ENCODE results near the gene CUTC. TPM values are rescaled to one million over a fixed set of nuclear protein-coding genes. Genes with fewer than 3 reads are reported as not detected.
"Not testable (repeated sequence)": the region's sequence is repeated elsewhere in the genome, so short reads cannot be mapped to it uniquely, and the experiment has no call there.

Gene CUTC
- total and polyA plus RNA-seq, 10 donors: 25.2 to 50.5 (median 38.1) TPM

DNA sequence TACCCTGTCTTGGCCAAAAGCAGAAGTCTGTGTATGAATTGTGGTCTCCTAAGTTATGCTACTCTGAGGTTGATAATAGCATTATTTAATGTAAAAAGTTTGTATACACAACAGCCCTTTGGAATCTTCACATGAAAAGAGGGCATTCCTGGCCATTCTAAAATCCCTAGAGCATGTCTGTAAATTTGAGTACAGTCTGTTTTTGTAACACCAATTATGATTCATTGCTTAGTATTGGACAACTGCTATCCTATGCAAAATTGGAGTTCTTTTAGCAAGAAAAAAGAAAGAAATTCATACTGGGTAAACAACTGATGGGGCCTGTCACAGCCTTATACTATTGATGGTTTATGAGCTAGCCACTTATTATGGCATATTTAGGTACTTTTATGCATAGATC, 10.2 kb downstream of the CUTC start:
- TF ChIP-seq POLR2AphosphoS5 (IDR thresholded peaks at IDR 0.05) (no peak), POLR2A (IDR thresholded peaks at IDR 0.05) (no peak)
- TF ChIP-seq, protein P1, sequence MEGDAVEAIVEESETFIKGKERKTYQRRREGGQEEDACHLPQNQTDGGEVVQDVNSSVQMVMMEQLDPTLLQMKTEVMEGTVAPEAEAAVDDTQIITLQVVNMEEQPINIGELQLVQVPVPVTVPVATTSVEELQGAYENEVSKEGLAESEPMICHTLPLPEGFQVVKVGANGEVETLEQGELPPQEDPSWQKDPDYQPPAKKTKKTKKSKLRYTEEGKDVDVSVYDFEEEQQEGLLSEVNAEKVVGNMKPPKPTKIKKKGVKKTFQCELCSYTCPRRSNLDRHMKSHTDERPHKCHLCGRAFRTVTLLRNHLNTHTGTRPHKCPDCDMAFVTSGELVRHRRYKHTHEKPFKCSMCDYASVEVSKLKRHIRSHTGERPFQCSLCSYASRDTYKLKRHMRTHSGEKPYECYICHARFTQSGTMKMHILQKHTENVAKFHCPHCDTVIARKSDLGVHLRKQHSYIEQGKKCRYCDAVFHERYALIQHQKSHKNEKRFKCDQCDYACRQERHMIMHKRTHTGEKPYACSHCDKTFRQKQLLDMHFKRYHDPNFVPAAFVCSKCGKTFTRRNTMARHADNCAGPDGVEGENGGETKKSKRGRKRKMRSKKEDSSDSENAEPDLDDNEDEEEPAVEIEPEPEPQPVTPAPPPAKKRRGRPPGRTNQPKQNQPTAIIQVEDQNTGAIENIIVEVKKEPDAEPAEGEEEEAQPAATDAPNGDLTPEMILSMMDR (IDR thresholded peaks at IDR 0.05 in 8 of 11, conservative IDR thresholded peaks at IDR 0.05 in 3 of 11): no peak
- intact Hi-C loops (cut with DNase I; ENCODE audit: low total_unique reads): no loop called here
- no peak for DNase-seq
- Histone ChIP-seq H3K36me3 (peaks cover 8 to 100% (median 89%) of the 10 kb centered on the region in 6 donors), H3K27ac (no peak overlapping the region), H3K9me3 (peaks cover 0 to 30% (median 23%) of the 10 kb centered on the region in 8 donors), H3K27me3 (replicated peaks in 1 of 7) (no peaks in the 10 kb centered on the region), H3K4me3 (no peak overlapping the region), H3K4me1 (peaks cover 0 to 16% (median 0%) of the 10 kb centered on the region in 6 donors)

DNA sequence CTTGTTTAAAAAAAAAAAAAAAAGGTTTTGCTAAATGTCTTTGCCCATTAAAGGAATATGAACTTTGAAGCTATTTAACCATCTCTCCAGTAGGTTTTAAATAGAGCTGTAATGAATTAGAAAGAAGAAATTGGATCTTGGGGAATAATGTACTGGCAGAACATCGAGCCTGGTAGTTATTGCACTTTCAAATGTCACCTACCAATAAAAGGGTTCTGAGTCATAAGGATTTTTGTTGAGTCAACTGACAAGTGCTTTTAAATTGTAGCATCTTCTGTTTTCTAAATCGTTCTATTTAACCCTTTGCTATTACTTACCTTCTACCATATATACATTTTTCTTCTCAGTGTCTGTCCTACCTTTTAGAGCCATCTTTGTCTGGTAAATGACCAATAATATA, 10.7 kb downstream of the CUTC start:
- WGBS, 5 donors: 65 to 82% (median 75%) methylated on average over 2 of the region's 2 CpGs
- intact Hi-C loops (cut with DNase I; ENCODE audit: low total_unique reads): no loop called here
- H3K4me3 ChIP-seq: no peak overlapping the region
- no peak for TF ChIP-seq POLR2AphosphoS5 (IDR thresholded peaks at IDR 0.05)
- no peak for TF ChIP-seq POLR2A (IDR thresholded peaks at IDR 0.05)
- TF ChIP-seq, protein P1 (IDR thresholded peaks at IDR 0.05 in 8 of 11, conservative IDR thresholded peaks at IDR 0.05 in 3 of 11): no peak
- no peak overlapping the region for H3K27ac ChIP-seq
- H3K36me3 ChIP-seq: peaks cover 9 to 100% (median 89%) of the 10 kb centered on the region in 6 donors
- peaks cover 0 to 30% (median 23%) of the 10 kb centered on the region in 8 donors for H3K9me3 ChIP-seq
- H3K4me1 ChIP-seq: peaks cover 0 to 13% (median 0%) of the 10 kb centered on the region in 6 donors
- no peak for DNase-seq
- no peaks in the 10 kb centered on the region for H3K27me3 ChIP-seq (replicated peaks in 1 of 7)

DNA sequence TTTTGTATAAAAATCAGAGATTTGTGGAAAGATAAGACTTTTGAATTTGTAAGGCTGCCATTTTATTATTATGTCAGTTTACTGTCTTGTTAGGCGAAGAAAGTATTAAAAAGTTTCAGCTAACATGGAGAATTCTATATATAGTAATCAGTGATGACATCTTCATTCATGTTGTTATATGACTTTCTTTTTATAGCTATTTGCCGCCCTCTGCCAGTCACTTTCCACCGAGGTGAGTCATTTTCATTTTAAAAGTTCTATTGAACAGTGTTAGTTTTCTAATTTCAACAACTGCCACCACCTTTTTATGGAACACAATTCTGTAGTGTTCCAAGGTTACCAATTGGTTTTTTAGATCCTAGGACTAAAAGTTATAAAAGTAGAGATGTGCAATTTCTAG, 11.8 kb downstream of the CUTC start:
- peaks cover 0 to 26% (median 23%) of the 10 kb centered on the region in 8 donors for H3K9me3 ChIP-seq
- 80 to 94% (median 89%) methylated on average over 3 of the region's 3 CpGs for WGBS, 5 donors
- H3K4me1 ChIP-seq: peaks cover 0 to 10% (median 0%) of the 10 kb centered on the region in 6 donors
- intact Hi-C loops (cut with DNase I; ENCODE audit: low total_unique reads): no loop called here
- H3K27ac ChIP-seq: no peak overlapping the region
- peaks cover 11 to 100% (median 91%) of the 10 kb centered on the region in 6 donors for H3K36me3 ChIP-seq
- DNase-seq: no peak
- H3K4me3 ChIP-seq: no peak overlapping the region
- no peak for TF ChIP-seq POLR2A (IDR thresholded peaks at IDR 0.05)
- TF ChIP-seq, protein P1 (IDR thresholded peaks at IDR 0.05 in 8 of 11, conservative IDR thresholded peaks at IDR 0.05 in 3 of 11): no peak
- no peak for TF ChIP-seq POLR2AphosphoS5 (IDR thresholded peaks at IDR 0.05)
- H3K27me3 ChIP-seq (replicated peaks in 1 of 7): no peaks in the 10 kb centered on the region

DNA sequence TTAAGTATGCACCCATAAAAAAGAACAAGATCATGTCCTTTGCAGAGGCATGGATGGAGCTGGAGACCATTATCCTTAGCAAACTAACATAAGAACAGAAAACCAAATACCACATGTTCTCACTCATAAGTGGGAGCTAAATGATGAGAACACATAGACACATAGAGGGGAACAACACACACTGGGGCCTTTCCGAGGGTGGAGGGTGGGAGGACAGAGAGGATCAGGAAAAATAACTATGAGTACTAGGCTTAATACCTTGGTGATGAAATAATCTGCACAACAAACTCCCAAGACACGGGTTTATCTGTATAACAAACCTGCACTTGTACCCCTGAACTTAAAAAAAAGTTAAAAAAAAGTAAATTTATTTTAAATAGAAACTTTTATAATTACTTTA, 14.1 kb downstream of the CUTC start:
- intact Hi-C loops (cut with DNase I; ENCODE audit: low total_unique reads); H3K4me3 ChIP-seq; DNase-seq; H3K9me3 ChIP-seq; H3K27ac ChIP-seq; H3K27me3 ChIP-seq (replicated peaks in 1 of 7): not testable (repeated sequence)
- WGBS, 5 donors: 91 to 100% (median 94%) methylated on average over 2 of the region's 2 CpGs
- peaks cover 0 to 15% (median 0%) of the 10 kb centered on the region in 6 donors for H3K4me1 ChIP-seq
- peaks cover 11 to 100% (median 89%) of the 10 kb centered on the region in 6 donors for H3K36me3 ChIP-seq

All from spleen (tissue), 11 donors.